GM19468 (cell line): ENCODE results near the gene PPIG.
"Not testable (repeated sequence)": the region's sequence is repeated elsewhere in the genome, so short reads cannot be mapped to it uniquely, and the experiment has no call there.

ENCODE experiments used
- ATAC-seq: cut with Tn5 transposase; IDR thresholded peaks from one replicate; pipeline ENCODE4 v1.9.1; 2021; ENCODE audit warnings: mild to moderate bottlenecking, moderate library complexity, moderate number of reproducible peaks; ENCODE audit not compliant: unreplicated experiment; ENCODE audit errors: extremely low read depth

The PPIG gene

GRCh38 chr2:169584005-169584877, at the start of gene PPIG:
PPIG (plus strand) TSS chr2:169584351; CDS start chr2:169604042, 19,691 bp downstream.
- peak; percentile 83 for ATAC-seq

- not testable (repeated sequence) for ATAC-seq
Observed at GRCh38 chr2:169539460-169539859, 44.7 kb upstream of the PPIG start.

GRCh38 chr2:169540146-169540545, 44.0 kb upstream of the PPIG start:
- no peak for ATAC-seq

- no peak for ATAC-seq
Observed at GRCh38 chr2:169542433-169542832, 41.7 kb upstream of the PPIG start.

- ATAC-seq: no peak
Observed at GRCh38 chr2:169546756-169547155, 37.4 kb upstream of the PPIG start.

GRCh38 chr2:169561364-169561763, 22.8 kb upstream of the PPIG start:
- no peak for ATAC-seq

GRCh38 chr2:169562084-169562483, 22.1 kb upstream of the PPIG start:
- ATAC-seq: not testable (repeated sequence)

GRCh38 chr2:169562519-169562918, 21.6 kb upstream of the PPIG start:
- ATAC-seq: no peak

GRCh38 chr2:169565686-169566085, 18.5 kb upstream of the PPIG start:
- no peak for ATAC-seq

GRCh38 chr2:169569948-169570347, 14.2 kb upstream of the PPIG start:
- no peak for ATAC-seq

GRCh38 chr2:169570752-169571151, 13.4 kb upstream of the PPIG start:
- ATAC-seq: not testable (repeated sequence)

- no peak for ATAC-seq
Observed at GRCh38 chr2:169571571-169571970, 12.6 kb upstream of the PPIG start.

GRCh38 chr2:169572189-169572588, 12.0 kb upstream of the PPIG start:
- no peak for ATAC-seq

GRCh38 chr2:169572821-169573159, 11.4 kb upstream of the PPIG start:
- ATAC-seq: no peak

GRCh38 chr2:169573160-169573973, 10.8 kb upstream of the PPIG start, which contains the start of gene FASTKD1:
FASTKD1 (minus strand) TSS chr2:169573865; CDS start chr2:169572029, 1,836 bp downstream.
- peak; percentile 95 for ATAC-seq

- ATAC-seq: no peak
Observed at GRCh38 chr2:169573974-169574299, 10.2 kb upstream of the PPIG start.

GRCh38 chr2:169574539-169574938, 9.6 kb upstream of the PPIG start:
- not testable (repeated sequence) for ATAC-seq

GRCh38 chr2:169575264-169575663, 8.9 kb upstream of the PPIG start:
- not testable (repeated sequence) for ATAC-seq

- ATAC-seq: no peak
Observed at GRCh38 chr2:169579044-169579443, 5.1 kb upstream of the PPIG start.

GRCh38 chr2:169582552-169583266, 1.4 kb upstream of the PPIG start:
- ATAC-seq: not testable (repeated sequence)

GRCh38 chr2:169583518-169583917, 633 bp upstream of the PPIG start:
- no peak for ATAC-seq
